Liver (tissue), 9 donors: ENCODE results near the gene SHF. TPM values are rescaled to one million over a fixed set of nuclear protein-coding genes. Genes with fewer than 3 reads are reported as not detected.

Experiments
- DNase-seq: peaks from one replicate; pipeline ENCODE4 v3.0.0-alpha.2; 2017; ENCODE audit warnings: low spot score
- H3K27ac ChIP-seq, 2 donors: one replicate each; pipeline ENCODE4 v1.7.0; 2013; ENCODE audit warnings: inconsistent platforms in 2 of 2, low read length in 2 of 2, control low read depth in 1 of 2, low read depth in 1 of 2, mild to moderate bottlenecking in 1 of 2
- H3K27me3 ChIP-seq, 4 donors: one replicate each; pipeline versions ENCODE4 v1.6.1 to v1.7.0; 2013; ENCODE audit warnings: low read length in 3 of 4, inconsistent platforms in 1 of 4, mild to moderate bottlenecking in 1 of 4, moderate library complexity in 1 of 4; ENCODE audit not compliant: control insufficient read depth in 4 of 4, insufficient read depth in 4 of 4
- H3K36me3 ChIP-seq, 4 donors: one replicate each; pipeline versions ENCODE4 v1.6.1 to v1.7.0; 2013; ENCODE audit warnings: low read length in 3 of 4, mild to moderate bottlenecking in 3 of 4, low read depth in 1 of 4, moderate library complexity in 1 of 4; ENCODE audit not compliant: control insufficient read depth in 4 of 4, insufficient read depth in 3 of 4
- H3K4me1 ChIP-seq, 4 donors: one replicate each; pipeline versions ENCODE4 v1.6.1 to v1.7.0; 2013; ENCODE audit warnings: low read length in 3 of 4, mild to moderate bottlenecking in 3 of 4, moderate library complexity in 1 of 4; ENCODE audit not compliant: control insufficient read depth in 4 of 4, insufficient read depth in 4 of 4
- H3K4me3 ChIP-seq, 3 donors: one replicate each; pipeline versions ENCODE4 v1.6.1 to v1.7.0; 2013; ENCODE audit warnings: low read length in 3 of 3, control low read depth in 1 of 3, low read depth in 1 of 3, mild to moderate bottlenecking in 1 of 3
- H3K9ac ChIP-seq, 2 donors: one replicate each; pipeline ENCODE4 v1.7.0; 2013; ENCODE audit warnings: low read length in 2 of 2, mild to moderate bottlenecking in 2 of 2, moderate library complexity in 2 of 2, control low read depth in 1 of 2, low read depth in 1 of 2
- H3K9me3 ChIP-seq, 4 donors: one replicate each; pipeline versions ENCODE4 v1.6.1 to v1.7.0; 2013; ENCODE audit warnings: low read length in 3 of 4; ENCODE audit not compliant: control insufficient read depth in 4 of 4
- FOXA1 ChIP-seq: IDR thresholded peaks from 2 replicates; pipeline ENCODE4 v1.6.1; 2016; ENCODE audit warnings: antibody characterized with exemption
- GABPA ChIP-seq, 2 donors: IDR thresholded peaks in 1 of 2; conservative IDR thresholded peaks in 1 of 2; 2 replicates each; pipeline ENCODE4 v1.6.1; 2016; ENCODE audit warnings: antibody characterized with exemption in 2 of 2, mild to moderate bottlenecking in 1 of 2, moderate library complexity in 1 of 2
- HNF4A ChIP-seq, 2 donors: conservative IDR thresholded peaks; 2 replicates each; pipeline ENCODE4 v1.6.1; 2016; ENCODE audit warnings: antibody characterized with exemption in 2 of 2, mild to moderate bottlenecking in 2 of 2
- HNF4G ChIP-seq: IDR thresholded peaks from 2 replicates; pipeline ENCODE4 v1.6.1; 2016; ENCODE audit warnings: antibody characterized with exemption
- JUND ChIP-seq, 2 donors: IDR thresholded peaks; 2 replicates each; pipeline ENCODE4 v1.6.1; 2016; ENCODE audit warnings: antibody characterized with exemption in 2 of 2
- RAD21 ChIP-seq, 2 donors: IDR thresholded peaks; 2 replicates each; pipeline ENCODE4 v1.6.1; 2016; ENCODE audit warnings: antibody characterized with exemption in 2 of 2, mild to moderate bottlenecking in 2 of 2
- REST ChIP-seq: IDR thresholded peaks from 2 replicates; pipeline ENCODE4 v1.6.1; 2016; ENCODE audit warnings: antibody characterized with exemption, mild to moderate bottlenecking
- RXRA ChIP-seq, 2 donors: IDR thresholded peaks; 2 replicates each; pipeline ENCODE4 v1.6.1; 2017 to 2018; ENCODE audit warnings: antibody characterized with exemption in 2 of 2, mild to moderate bottlenecking in 1 of 2
- SP1 ChIP-seq: IDR thresholded peaks from 2 replicates; pipeline ENCODE4 v1.6.1; 2018; ENCODE audit warnings: antibody characterized with exemption, mild to moderate bottlenecking
- TAF1 ChIP-seq: conservative IDR thresholded peaks from 2 replicates; pipeline ENCODE4 v1.6.1; 2016; ENCODE audit warnings: antibody characterized with exemption, mild to moderate bottlenecking
- YY1 ChIP-seq: IDR thresholded peaks from 2 replicates; pipeline ENCODE4 v1.6.1; 2016; ENCODE audit warnings: antibody characterized with exemption, mild to moderate bottlenecking
- ZBTB33 ChIP-seq: IDR thresholded peaks from 2 replicates; pipeline ENCODE4 v1.6.1; 2016; ENCODE audit warnings: antibody characterized with exemption
- whole genome bisulfite sequencing: extraction: QIAGEN DNeasy Blood & Tissue Kit; methylation state at CpG from one replicate; pipeline ENCODE4 v1.1.7; 2013; 5-methylcytosine and 5-hydroxymethylcytosine counted together
- polyA plus RNA-seq, 2 donors: library from polyadenylated mRNA; stranded (reverse) in 1 of 2; unstranded in 1 of 2; fragments of 200-250 nt in 1 of 2; fragments of >200 nt in 1 of 2; fragmentation: Nextera tagmentation in 1 of 2; extraction: Ambion mirVana in 1 of 2; gene quantifications; one replicate each; pipeline versions ENCODE4 v1.2.1 to v1.2.3, GENCODE V29; 2013 to 2015
- total RNA-seq, 2 donors: library from RNA; depleted of rRNA; stranded (reverse); fragments of >200 nt; gene quantifications; one replicate each; pipeline ENCODE4 v1.2.3, GENCODE V29; 2014
- TF ChIP-seq, protein P1 (sequence below): IDR thresholded peaks from 2 replicates; pipeline ENCODE4 v1.6.1; 2016; ENCODE audit warnings: antibody characterized with exemption
- donor health status: healthy.
- donor health status: healthy.
- donor health status: healthy.
- donor health status: healthy.
- donor health status: healthy.

The SHF gene
- total and polyA plus RNA-seq, 4 donors = 4.7 to 15.7 (median 10.1) TPM

- H3K4me1 ChIP-seq = peaks cover 4 to 18% (median 10%) of the 10 kb centered on the region in 4 donors
- peaks cover 0 to 4% (median 2%) of the 10 kb centered on the region in 4 donors for H3K27me3 ChIP-seq
- 96% methylated on average over 10 of the region's 10 CpGs for WGBS
- no peak overlapping the region for H3K27ac ChIP-seq
- no peak for DNase-seq
- H3K4me3 ChIP-seq = no peak overlapping the region
- TF ChIP-seq YY1 (no peak), HNF4A (conservative IDR thresholded peaks at IDR 0.05) (no peak), GABPA (IDR thresholded peaks at IDR 0.05 in 1 of 2, conservative IDR thresholded peaks at IDR 0.05 in 1 of 2) (no peak), REST (no peak), SP1 (no peak)
- H3K9ac ChIP-seq = no peak overlapping the region
- no peaks in the 10 kb centered on the region for H3K36me3 ChIP-seq
- H3K9me3 ChIP-seq = no peaks in the 10 kb centered on the region
Measured at GRCh38 chr15:45120081-45120972, 67.4 kb downstream of the SHF start.

- H3K36me3 ChIP-seq = no peaks in the 10 kb centered on the region
- no peaks in the 10 kb centered on the region for H3K9me3 ChIP-seq
- peaks cover 0 to 5% (median 2%) of the 10 kb centered on the region in 4 donors for H3K27me3 ChIP-seq
- H3K9ac ChIP-seq = no peak overlapping the region
- H3K4me3 ChIP-seq = no peak overlapping the region
- H3K4me1 ChIP-seq = peaks cover 7 to 25% (median 16%) of the 10 kb centered on the region in 4 donors
- H3K27ac ChIP-seq = no peak overlapping the region
- TF ChIP-seq TAF1 = no peak
- no peak for TF ChIP-seq RXRA (IDR thresholded peaks at IDR 0.05)
- TF ChIP-seq REST = no peak
- no peak for TF ChIP-seq RAD21 (IDR thresholded peaks at IDR 0.05)
- no peak for TF ChIP-seq HNF4G
- TF ChIP-seq, protein P1, sequence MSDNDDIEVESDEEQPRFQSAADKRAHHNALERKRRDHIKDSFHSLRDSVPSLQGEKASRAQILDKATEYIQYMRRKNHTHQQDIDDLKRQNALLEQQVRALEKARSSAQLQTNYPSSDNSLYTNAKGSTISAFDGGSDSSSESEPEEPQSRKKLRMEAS = no peak
- no peak for TF ChIP-seq JUND (IDR thresholded peaks at IDR 0.05)
- TF ChIP-seq FOXA1 = no peak
- no peak for TF ChIP-seq ZBTB33
- DNase-seq = no peak
- WGBS = 88% methylated on average over 5 of the region's 5 CpGs
Measured at GRCh38 chr15:45118996-45119395, 68.8 kb downstream of the SHF start.
